ENCODE data around the gene RTEL1.
A peak's percentile ranks its signal among the peaks of the same experiment; 100 is the strongest.
"Not testable (repeated sequence)": the region's sequence is repeated elsewhere in the genome, so short reads cannot be mapped to it uniquely, and the experiment has no call there.

Gene RTEL1

GRCh38 chr20:63628246-63628975, 29.7 kb upstream of the RTEL1 start:
- peak; percentile 89 for DNase-seq

GRCh38 chr20:63630956-63631355, 27.2 kb upstream of the RTEL1 start:
- DNase-seq = not testable (repeated sequence)

- not testable (repeated sequence) for DNase-seq
These were observed 26.7 kb upstream of the RTEL1 start for GRCh38 chr20:63631426-63631825.

DNA sequence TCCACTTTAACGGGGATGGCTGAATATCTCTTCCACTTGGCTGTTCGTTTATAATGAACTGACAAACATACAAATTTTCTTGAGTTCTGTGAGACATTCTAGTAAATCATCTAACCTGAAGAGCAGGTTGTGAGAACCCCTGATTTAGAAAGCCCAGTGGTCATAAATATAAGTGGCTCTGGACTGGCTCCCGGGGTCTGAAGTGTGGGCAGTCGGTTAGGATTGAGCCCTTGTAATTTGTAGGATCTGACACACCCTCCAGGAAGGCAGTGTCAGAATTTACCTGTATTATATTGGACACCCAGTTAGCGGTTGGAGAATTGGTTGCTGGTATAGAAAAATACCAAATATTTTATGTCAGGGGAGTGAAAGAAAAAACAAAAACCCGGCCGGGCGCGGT, 24.4 kb upstream of the RTEL1 start:
- DNase-seq = no peak

DNA sequence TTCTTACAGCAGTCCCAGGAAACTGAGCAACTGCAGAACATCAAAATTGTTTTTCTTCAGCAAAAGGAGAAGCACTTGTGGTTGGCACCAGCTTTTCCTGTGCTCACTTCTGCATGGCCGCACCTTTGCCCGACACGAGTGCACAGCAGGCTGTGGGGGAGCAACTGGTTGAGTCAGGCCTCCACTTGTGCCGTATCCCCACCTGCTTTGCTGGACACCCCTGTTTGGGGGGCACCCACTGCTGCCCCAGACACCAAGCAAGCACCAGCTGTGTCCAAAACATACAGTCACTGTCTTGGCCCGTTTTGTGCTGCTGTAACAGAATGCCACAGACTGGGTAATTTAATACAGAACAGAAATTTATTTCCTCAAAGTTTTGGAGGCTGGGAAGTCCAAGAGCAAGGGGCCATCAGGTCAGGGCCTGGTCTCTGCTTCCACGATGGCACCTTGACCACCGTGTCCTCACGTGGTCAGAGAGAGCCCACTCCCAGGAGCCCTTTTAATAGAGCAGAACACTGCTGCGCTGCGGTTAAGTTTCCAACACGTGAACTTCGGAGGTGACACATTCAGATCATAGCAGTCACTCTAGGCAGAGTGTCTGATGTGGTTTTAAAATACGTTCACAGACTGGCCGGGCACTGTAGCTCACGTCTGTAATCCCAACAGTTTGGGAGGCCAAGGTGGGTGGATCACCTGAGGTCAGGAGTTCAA, 22.5 kb upstream of the RTEL1 start:
- peak; percentile 47 for DNase-seq

DNA sequence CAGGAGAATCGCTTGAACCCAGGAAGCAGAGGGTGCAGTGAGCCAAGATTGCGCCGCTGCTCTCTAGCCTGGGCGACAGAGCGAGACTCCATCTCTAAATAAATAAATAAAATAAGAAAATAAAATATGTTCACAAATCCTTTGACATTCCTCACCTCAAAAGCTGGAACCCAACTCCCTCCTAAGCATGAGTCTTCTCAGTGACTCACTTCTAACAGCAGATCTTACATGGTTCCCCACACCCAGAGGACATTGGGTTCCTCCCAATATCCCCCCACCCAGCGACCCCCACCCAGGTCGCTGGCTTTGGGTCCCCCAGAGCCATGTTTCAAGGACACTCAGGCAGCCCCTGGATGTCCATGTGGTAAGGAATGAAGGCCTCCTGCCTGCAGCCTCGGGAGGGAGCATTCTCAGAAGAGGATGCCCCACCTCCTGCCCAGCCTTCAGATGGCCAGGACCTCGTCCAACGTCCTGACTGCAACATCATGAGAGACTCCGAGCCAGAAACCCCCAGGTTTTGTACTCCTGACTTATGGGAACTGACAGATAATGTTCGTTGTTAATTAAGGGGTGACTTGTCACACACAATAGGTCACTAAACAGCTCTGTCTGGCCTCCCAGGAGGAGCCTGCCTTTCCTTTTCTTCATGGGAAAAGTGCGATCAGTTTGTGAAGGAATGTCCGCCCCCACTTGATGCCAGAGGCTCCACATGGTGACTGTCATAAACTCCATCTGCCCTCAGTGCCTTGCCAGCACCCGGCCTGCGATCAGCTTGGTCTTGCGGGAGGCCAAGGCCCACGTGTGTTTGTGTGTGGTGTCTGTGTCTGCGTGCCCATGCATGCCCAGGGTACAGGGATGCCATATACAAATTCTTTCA, 21.1 kb upstream of the RTEL1 start:
- no peak for DNase-seq

DNA sequence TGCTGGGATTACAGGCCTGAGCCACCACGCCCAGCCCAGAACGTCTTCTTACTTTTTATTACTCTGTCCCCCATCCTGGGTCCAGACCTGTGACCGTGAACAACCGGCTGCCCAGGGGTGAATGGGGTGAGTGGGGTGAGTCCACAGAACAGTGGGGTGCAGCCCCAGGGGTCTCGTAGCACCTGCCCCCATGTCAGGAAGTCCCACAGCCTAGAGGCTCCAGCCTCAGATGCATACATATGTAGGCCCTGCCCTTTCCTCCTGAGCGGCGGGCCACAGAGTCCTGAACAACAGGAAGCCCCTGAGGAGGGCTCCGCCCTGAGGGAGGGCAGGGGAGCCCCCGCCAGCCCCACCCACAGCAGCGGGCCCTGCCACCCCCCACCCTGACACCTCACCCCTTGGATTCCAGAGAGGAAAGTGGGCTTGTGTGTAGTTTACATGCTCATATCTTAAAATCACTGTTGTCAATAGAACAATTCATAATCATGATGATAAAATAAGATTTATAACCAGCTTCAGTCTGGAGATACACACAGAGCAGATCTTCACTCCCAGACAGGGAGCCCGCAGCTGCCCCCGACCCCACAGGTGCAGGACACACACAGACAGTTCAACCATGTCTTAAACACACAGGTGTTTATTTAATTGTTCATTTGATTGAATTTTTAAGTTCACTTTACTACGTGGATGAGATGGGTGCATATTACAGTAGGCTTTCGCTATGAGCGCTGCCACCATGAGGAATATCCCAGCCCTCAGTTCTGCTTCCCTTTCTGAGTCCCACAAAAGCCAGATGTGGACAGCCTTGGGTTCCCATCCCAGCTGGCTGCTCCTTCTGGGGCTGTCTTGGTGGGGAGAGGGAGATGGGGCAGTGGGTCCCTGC, 18.8 kb upstream of the RTEL1 start:
- DNase-seq = peak; percentile 48

DNA sequence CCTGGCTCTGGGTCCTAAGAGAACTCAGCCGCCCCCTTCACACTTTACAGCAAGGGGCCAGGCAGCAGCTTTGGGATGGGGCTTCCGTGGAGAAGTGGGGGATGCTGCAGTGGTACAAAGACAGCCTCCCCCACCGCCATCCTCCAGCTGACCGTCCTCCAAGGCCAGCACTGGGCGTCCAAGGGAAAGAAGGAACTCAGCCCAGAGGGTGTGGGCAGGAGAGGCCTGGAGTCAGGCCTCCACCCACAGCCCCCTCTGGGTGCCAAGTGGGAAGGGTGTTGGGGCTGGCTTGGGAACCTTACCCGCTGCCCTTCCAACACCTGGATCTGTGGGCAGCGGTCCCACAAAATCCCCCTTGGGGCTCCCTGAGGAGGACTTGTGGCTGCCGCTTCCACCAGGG, 18.0 kb upstream of the RTEL1 start:
- no peak for DNase-seq

- not testable (repeated sequence) for DNase-seq
These were observed 17.4 kb upstream of the RTEL1 start for GRCh38 chr20:63640686-63641085.

DNA sequence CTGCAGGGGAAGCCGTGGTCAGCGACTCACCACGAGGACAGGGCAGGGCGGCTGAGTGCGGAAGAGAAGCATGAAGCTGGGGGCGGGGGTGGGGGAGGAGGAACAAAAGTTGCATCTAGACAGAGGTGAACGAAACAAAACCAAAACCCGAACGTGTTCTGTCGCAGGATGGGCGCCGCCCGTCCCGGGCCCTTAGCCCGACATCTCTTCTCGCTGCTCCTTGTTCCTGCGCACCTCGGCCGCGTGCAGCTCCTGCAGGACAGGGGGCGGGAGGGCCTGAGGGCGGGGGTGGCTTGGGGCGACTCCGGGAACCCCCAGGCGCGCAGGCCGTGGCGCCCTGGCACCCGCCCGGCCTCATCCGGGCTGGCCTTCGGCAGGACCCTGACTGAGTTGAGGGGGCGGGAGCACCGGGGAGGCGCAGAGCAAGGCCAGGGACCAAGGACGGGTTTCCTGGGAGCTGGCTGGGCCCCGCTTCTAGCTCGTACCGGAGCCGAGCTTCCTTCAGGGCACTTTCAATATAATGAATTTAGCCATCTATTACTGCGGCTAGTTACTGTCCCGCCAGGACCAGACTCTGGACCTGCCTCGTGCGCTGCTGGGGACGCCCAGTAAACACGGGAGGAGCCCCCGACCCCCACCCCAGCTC, 16.8 kb upstream of the RTEL1 start:
- DNase-seq = no peak

GRCh38 chr20:63641792-63642523, 16.2 kb upstream of the RTEL1 start:
- peak; percentile 84 for DNase-seq

GRCh38 chr20:63642527-63643247, 15.4 kb upstream of the RTEL1 start:
- no peak for DNase-seq

DNA sequence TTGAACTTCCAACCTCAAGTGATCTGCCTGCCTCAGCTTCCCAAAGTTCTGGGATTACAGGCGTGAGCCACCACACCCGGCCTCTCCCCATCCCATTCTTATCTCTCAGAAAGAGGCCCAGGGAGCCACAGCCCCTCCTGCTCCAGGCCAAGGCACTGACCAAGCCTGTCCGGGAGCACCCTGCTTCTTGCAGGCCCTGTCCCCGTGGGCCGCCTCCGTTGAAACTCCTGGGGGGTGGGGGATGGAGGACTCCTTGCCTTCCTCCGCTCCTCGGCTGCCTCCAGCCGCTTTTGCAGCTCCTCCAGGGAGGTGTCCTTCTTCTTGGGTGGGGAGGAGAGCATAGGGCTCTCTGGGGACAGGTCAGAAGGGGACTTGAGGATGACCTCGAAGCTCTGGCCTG, 14.6 kb upstream of the RTEL1 start:
- no peak for DNase-seq

- DNase-seq = no peak
These were observed 14.2 kb upstream of the RTEL1 start for GRCh38 chr20:63643946-63644345.

- peak; percentile 44 for DNase-seq
These were observed 12.9 kb upstream of the RTEL1 start for GRCh38 chr20:63645218-63645617.

- DNase-seq = peak; percentile 57
These were observed 9.9 kb upstream of the RTEL1 start for GRCh38 chr20:63648190-63648589.

GRCh38 chr20:63648895-63649589, 9.1 kb upstream of the RTEL1 start:
- DNase-seq = no peak

- not testable (repeated sequence) for DNase-seq
These were observed 7.6 kb upstream of the RTEL1 start for GRCh38 chr20:63650486-63650885.

- DNase-seq = no peak
These were observed 6.2 kb upstream of the RTEL1 start for GRCh38 chr20:63651942-63652191.

Data from hematopoietic multipotent progenitor cell treated with erythropoietin and hydrocortisone succinate and interleukin-3 and kit ligand, for 6 days (in vitro differentiated cells).